Right renal cortex interstitium (tissue), 3 donors: ENCODE measurements around the gene VSIG10L2. TPM values are rescaled to one million over a fixed set of nuclear protein-coding genes. Genes with fewer than 3 reads are reported as not detected.

Experiments used
- DNase-seq, 3 donors: peaks; one replicate each; pipeline ENCODE4 v3.0.0-alpha.2; 2013; ENCODE audit warnings: low read depth in 3 of 3, low spot score in 2 of 3
- polyA plus RNA-seq, 3 donors: library from polyadenylated mRNA; unstranded; fragments of 120-200 nt; gene quantifications; one replicate each; pipeline ENCODE4 v1.2.1, GENCODE V29; 2013; ENCODE audit not compliant: insufficient read length in 3 of 3

Gene VSIG10L2
- polyA plus RNA-seq, 3 donors: not detected

GRCh38 chr11:125995313-125995712, 49.5 kb downstream of the VSIG10L2 start:
- no peak for DNase-seq

GRCh38 chr11:125998267-125998666, 52.4 kb downstream of the VSIG10L2 start:
- DNase-seq: no peak

- no peak for DNase-seq
Measured at GRCh38 chr11:125999234-125999880, 53.5 kb downstream of the VSIG10L2 start.

- DNase-seq: no peak
Measured at GRCh38 chr11:126002181-126002580, 56.3 kb downstream of the VSIG10L2 start.

Other genes with a start within 250 kb of the VSIG10L2 start
- gene PATE1, start 199.8 kb upstream of the VSIG10L2 start, polyA plus RNA-seq: not detected
- under 1 TPM in 1 of 3 donors, not detected in 2; 0.07 TPM for gene PATE2, start 167.2 kb upstream of the VSIG10L2 start, polyA plus RNA-seq
- gene PATE3, start 157.9 kb upstream of the VSIG10L2 start, polyA plus RNA-seq: not detected
- gene PATE4, start 112.7 kb upstream of the VSIG10L2 start, polyA plus RNA-seq: under 1 TPM in 2 of 3 donors, not detected in 1; 0.06 to 0.08 TPM
- gene HYLS1, start 58.4 kb upstream of the VSIG10L2 start, polyA plus RNA-seq: 10 to 100 TPM; 13.4 to 13.8 (median 13.6) TPM
- 10 to 100 TPM; 18.5 to 21.8 (median 19.7) TPM for gene PUS3, start 42.8 kb upstream of the VSIG10L2 start, polyA plus RNA-seq
- gene DDX25, start 41.5 kb upstream of the VSIG10L2 start, polyA plus RNA-seq: 1 to 10 TPM; 3.9 to 4.8 (median 4.5) TPM
- gene CDON, start 116.8 kb downstream of the VSIG10L2 start, polyA plus RNA-seq: 10 to 100 TPM; 21.9 to 24.2 (median 23.7) TPM